Stimulated activated CD4-positive, alpha-beta T cell treated with anti-CD3 and anti-CD28 coated beads, TNF-alpha, amount 100 ng/mL, for 24 hours (primary cell): ENCODE results near the gene FANCB.
A peak's percentile ranks its signal among the peaks of the same experiment; 100 is the strongest.

Source experiments
- DNase-seq, 3 experiments: peaks; one replicate each; pipeline ENCODE4 v3.0.0-alpha.2; 2020; ENCODE audit warnings: low read depth in 3 of 3

The FANCB gene

DNA sequence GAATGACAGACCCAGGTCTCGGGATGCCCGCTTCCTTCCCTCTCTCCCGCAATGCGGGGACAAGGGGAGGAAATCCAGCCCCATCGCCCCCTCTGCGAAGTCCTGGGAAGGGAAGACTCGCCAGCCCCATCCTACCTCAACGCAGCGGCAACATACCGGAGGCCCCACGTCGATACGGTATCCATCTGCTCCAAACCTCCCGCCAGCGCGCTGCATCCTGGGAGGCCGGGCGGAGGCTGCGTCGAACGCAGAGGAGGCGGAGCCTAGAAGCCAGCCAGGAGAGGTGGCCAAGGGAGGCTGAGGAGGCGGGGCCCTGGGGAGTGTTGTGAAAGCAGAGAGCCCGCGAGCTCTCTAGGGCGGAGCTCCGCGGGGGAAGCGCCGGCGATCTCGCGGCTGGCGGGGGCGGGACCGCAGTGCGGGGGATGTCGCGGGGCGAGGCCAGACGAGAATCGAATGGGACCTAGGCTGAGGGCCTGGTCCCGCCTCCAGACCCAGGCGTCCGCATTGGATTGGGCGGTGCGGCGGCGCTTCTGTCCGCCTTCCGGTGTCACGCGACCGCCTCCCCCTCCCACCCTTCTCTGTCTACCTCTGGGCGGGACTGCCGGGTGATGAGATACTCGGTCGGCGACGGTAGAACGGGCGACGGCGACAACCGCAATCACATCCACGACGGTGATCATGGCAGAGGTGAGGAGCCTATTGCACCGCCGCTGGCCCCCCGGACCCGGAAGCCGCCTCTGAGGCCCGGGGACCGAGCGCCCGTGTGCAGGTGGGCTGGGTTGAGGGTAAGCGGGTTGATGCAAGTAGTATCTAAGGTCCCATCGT lies at the start of gene FANCB, which contains the start of gene MOSPD2:
Gene FANCB, minus strand, starts transcription at position 219 of the 825 bp plus-strand sequence. CDS start 7,559 bp downstream, outside the sequence.
Gene MOSPD2, plus strand, starts transcription at position 571 of the 825 bp plus-strand sequence. Its CDS starts 108 bp downstream, at position 679.
- peak; percentile 82 to 93 (median 83) for DNase-seq

DNA sequence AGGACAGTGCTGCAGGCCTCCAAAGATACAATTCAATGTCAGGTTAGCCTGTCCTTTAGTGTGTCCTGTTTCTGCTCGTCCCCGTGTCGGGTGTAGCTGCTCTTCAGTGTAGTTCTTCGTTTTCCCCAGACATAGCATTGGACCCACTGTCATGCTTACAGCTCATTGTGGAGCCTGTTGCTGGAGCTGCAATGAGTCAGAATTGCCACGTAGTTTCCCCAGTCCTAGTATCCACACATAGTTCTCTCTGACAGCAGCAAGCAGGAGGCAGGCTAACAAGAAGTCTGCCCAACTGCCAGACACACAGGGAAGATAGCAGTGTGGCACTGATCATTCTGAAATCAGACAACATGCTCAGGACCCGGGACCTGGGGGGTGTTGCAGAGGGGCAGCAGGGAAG lies 49.6 kb upstream of the FANCB start:
- DNase-seq = no peak

DNA sequence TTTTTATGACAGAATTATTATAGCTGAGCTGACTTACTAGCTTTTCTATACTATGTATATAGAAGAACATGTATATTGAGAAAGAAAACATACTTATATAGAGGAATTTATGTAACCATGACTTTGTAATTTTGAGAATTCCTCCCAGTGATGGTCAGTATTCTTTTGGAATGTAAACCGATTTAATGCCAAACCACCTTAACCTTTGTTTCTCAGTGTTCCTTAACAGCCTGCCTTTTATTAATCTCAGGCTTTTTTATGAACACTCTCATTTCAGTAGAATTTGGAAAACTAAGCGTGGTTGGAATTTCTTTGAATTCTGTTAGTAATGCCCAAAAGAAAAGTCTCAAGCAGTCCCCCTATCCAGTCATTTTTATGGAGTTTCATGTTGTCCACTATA lies 47.3 kb upstream of the FANCB start:
- DNase-seq = no peak

DNA sequence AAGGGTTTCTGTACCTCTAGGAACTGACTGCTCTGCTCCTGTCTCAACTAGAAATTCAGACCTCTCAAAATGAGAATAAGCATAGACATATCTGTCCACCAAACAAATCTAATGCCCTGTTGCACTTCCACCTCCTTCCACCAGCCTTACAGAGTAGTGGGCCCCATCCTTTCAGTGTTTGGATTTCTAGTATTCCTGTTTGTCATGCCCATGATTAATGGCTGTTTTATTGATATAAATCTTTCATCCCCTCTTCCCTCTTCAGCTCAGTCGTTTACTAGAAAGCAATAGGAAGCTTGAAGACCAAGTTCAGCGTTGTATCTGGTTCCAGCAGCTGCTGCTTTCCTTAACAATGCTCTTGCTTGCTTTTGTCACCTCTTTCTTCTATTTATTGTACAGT lies 46.5 kb upstream of the FANCB start:
- DNase-seq = no peak

DNA sequence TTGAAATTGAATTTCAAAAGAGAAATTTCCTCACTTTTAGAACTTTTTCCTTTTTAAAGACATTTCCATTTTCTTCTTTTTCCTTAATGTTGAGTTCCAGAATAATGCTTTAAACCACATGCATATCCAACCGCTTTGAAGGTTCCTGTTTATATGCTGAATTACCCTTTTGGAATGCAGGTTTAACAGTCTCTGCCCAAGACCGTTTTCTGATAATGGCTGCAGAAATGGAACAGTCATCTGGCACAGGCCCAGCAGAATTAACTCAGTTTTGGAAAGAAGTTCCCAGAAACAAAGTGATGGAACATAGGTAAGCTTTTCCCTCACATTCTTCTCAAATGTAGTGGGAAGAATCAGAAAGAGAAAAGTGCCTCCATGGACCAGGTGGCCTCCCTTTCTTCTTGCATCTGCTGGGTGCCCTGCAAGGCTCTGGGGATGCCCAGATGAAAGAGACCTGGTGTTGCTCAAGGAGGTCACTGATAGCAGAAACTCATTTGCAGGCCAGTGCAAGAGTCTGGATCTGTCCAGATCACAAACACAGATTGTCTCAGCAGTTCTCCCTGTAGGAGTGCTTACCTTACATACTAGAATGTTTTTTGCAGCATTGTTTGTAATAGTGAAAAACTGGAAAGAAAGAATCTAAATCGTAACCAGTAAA lies 43.3 kb upstream of the FANCB start:
- no peak for DNase-seq

DNA sequence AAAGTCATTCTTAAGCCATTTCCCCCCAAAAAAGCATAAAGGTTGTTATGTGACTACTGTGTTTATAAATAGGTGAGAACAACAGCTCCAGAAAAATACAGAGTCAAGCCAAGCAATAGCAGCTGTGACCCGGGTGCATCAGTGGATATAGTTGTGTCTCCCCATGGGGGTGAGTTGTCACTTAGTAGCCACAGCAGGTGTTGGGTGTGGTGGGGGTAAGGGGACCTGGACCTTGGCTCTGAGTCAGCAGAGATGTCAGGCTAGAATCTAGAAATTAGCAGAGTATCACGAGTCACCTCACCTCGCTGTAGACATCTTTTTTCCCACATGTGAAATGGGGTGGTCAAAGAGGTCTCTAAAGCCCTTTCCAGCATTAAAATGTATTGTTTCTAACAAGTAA lies 42.7 kb upstream of the FANCB start:
- DNase-seq = no peak

DNA sequence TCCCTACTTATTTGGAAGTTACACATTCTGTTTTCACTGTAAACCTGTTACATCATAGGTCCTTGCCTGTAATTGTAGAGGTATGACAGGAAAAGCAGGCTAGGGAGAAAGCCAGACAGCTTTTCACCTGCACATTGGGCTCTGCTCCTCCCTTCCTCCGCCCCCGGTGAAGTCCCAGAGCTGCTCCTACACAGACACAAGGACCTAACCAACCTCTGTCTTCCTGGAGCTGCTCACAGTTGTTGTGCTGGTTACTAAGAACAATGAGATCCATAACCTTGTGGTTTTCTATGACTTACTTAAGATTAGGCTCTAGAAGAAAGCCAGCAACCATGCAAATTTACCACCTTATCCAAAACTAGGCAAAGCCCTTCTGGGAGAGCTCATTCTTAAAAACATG lies 40.4 kb upstream of the FANCB start:
- DNase-seq = no peak

DNA sequence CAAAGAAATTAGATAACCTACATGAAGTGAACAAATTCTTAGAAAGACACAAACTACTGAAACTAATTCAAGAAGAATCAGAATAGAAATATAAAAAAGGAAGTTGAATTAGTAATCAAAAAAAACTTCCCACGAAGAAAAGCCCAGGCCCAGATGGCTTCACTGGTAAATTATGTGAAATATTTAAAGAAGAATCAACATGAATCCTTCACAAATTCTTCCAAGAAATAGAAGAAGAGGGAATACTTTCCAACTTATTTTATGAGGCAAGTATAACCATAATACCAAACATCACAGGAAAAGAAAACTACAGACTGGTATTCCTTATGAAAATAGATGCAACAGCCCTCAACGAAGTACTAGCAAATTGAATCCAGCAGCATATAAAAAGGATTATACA lies 31.0 kb upstream of the FANCB start:
- DNase-seq = no peak

DNA sequence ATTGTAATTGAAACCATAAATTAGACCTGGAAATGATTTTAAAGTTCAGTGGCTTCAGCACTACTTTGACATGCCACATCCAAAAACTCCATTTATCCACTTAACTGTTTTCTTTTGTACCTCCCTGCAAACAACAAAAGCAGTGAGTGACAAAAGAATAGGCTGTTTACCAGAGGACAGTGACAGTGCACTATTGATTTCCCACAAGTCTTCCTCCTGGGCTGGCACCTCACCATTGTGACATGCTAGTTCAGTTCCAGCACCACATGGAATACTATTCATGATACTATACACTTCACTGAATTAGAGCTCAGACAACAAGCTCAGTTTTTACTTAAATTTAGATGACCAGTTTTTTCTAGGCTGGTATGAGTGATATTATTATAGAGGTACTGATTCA lies 29.7 kb upstream of the FANCB start:
- DNase-seq = no peak

DNA sequence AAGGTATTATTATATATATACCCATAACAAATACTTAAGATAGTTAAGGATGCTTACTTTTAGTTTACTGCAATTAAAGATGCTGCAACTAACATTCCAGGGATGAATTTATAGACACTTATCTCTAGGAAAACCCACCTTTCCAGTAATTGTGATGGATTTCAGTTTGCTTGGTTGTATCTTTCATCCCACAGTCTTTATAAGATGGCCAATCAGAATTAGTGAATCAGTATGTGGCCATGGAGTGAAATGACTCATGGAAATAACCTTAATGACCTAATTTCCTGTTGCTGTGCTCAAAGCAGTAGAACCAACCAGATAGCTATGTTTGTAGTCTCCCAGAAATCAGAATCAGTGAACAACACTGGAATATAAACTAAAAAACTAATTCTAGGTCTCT lies 26.7 kb upstream of the FANCB start:
- no peak for DNase-seq

DNA sequence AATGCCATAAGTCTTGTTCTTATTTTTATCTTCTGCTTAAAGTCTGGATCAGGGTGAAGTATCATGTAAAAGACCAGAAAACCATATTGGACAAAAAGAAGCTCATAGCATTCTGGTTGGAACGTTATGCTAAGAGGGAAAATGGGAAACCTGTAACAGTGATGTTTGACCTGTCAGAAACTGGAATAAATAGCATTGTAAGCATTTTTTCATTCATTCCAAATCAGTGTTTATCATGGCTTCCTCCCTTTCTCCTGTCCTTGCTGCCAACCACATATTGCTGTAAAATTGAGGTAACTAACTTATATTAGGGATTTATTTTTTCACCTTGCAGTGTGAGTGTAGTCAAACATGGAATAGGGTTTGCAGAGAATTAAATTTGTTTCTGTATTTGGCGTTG lies 24.2 kb upstream of the FANCB start:
- DNase-seq = no peak

DNA sequence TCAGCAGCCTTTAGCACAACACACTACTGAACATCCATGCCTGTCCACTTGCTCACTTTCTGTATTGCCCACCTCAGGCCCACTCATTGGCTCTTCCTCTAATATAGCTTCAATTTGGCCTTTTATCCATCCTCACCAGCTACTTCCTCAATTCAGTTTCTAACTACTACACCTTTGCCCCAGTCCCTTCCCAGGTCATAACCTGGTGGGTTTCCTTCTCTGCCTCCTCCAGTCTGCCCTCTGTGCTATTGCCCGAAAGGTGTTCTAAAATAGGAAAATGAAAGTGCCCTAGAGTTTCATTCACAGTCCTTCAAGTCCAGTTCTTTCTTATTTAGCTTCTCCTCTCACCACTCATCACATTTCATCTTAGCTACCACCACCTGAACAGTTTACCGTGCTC lies 23.4 kb upstream of the FANCB start:
- no peak for DNase-seq

DNA sequence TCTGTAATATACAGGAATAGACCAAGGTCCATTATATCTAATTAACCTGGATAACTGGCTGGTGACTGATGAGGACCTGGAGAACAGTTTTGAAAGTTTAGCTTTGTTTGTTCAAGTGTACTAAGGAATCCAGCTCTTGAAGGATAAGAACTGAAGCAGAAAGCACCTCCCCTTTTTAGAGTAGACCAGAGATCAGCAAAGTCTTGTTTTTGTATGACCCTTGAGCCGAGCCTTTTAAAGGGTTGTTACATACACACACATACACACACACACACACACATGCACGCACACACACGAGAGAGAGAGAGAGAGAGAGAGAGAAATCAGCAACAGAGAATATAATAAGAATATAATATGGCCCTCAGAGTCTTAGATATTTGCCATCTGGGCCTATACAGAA lies 13.4 kb upstream of the FANCB start:
- no peak for DNase-seq

DNA sequence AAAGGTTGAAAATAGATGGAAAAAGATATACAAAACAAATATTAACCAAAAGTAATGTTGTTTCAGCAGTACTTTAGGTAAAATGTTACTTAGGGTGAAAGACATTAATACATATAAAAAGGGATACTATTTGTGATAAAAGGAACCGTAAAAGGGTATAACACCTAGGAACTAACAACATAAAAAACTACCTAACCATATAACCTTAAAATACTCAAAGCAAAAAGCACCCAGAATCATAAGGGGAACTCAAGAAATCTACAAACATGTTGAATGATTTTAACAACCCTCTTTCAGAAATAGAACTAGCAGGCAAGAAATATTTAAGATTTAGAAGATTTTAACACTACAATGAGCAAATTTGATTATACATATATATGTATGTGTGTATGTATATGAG lies 11.8 kb upstream of the FANCB start:
- DNase-seq = no peak

DNA sequence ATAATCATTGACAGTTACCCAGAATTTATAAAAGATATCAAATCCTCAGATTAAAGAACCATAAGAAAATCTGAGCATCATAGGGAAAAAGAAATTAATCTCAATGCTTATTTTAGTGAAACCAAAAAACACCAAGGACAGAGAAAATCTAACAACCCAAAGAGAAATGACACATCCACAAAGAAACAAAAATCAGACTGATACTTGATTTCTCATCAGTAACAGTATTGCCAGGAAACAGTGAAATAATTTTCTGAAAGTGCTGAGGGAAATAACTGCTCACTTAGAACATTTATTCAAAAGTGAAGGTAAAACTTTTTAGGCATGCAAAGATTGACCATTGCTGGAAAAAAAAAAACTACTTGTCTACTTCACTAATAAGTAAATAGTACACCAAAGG lies 11.0 kb upstream of the FANCB start:
- no peak for DNase-seq

DNA sequence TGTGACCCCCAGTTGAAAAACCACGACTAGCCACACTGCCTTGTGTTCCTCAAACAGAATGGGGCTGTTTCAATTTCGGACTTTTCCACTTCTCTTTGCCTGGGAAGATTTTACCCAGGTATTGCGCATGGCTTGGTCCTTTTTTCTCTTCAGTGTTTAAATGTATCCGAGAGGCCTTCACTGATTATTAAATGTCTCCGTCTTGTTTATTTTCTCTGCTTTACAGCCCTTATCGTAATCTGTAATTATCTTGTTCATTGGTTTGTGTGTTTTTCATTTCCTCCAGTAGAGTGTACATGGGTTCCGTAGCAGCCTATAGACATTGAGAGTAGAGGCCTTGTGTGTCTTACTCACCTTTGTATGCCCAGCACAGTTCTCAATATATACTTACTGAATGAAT lies 2.8 kb upstream of the FANCB start:
- no peak for DNase-seq

DNA sequence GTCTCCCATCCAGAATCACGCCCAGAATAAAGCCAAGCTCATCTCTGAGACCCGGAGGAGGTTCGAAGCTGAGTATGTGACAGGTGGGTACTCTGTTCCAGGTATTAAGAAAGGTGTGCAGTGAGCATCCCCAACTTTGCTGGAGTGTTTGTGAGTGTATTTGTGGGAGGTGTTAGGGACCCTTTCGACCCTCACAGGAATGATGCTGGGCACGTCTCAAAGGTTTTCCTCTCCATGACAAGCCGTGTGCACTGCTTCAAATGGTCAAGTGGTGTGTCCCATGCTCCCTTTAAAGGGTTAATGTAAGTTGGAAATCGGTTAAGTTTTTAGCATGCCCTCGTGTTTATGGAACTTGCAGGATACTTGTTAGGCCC lies 794 bp upstream of the FANCB start:
- no peak for DNase-seq

DNA sequence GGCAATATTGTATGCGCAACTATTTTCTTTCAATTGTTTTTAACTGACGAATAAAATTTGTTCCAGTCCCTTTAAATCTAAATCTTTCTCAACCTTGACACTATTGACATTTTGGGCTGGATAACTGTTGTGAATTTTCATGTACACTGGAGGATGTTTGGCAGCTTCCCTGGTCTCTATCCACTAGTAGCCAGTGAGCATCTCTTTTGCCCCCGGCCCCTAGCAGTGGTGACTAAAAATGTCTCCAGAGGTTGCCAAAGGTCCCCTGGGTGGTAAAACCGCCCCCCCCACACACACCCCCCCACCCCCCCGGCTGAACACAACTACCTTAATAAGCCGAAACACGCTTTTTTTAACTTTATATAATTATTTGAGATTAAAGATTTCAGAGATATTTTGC lies 514 bp downstream of the FANCB start:
- DNase-seq = no peak

DNA sequence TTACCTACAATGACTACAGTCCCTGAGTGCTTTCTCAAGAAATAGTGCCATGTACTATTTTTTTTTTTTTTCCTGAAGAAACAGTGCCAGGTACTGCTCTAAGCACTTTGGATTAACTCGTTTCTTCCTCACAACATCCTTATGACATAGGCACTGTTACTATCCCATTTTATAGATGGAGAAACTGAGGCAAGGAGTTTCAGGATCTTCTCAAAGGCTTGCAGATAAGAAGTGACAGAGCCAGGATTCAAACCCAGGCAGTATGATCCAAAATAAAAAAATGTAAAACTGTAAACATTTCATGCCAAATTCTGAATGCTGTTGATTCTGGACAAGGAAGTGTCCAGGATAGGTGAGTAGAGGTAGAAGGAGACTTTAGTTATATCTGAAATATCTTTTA lies 1.1 kb downstream of the FANCB start:
- no peak for DNase-seq

DNA sequence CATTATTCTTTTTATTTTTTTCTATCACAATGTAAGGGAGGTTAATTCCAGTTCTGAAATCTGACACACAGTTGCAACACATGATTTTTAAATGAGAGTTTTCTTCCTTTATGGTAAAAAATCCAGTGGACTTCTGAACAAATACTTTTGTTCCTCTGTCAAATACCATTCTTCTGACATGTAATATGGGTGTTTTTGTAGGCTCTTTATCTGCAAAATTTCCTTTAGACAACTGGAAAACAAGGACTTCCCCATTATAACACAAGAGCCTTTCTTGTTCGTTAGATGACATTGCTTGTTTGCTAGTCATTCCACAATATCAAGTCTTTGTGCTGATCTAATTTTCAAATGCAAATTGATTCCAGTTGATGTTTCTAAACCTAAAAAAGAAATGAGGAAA lies 7.7 kb downstream of the FANCB start:
- no peak for DNase-seq

DNA sequence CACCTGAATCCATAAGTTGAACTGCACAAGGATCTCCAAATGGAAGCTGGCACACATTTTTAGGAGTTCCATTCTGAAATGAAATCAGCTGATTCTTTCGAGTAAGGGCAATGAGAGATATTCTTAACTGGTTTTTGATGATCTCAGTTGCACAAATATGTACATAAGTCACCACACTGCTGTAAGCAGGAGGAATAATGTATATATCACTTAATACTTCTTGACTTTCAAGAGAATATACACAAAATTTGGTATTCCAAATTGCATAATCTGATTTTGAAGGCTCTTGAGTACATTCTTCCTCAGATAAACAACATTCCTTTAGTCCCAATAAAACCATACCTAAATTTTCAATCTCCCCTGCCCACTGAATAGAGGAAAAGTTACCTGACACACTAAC lies 8.2 kb downstream of the FANCB start:
- DNase-seq = no peak

DNA sequence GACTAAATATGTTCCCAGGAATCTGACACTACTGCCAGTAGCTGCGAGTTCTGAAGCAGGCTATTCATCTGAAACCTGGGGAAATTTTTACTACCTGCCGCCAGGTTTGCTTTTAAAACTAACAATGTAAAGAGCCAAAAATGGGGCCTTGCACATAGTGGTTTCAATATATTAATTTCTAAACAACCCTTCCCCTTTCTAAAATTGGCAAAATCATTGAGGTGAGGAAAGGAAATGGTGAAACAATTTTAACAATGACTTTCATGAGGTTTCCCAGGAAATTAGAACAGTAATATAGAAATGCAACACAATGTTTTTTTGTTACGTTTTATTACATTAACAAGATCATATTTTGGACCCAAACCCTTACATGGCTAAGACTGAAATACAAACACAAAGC lies 21.3 kb downstream of the FANCB start:
- no peak for DNase-seq

DNA sequence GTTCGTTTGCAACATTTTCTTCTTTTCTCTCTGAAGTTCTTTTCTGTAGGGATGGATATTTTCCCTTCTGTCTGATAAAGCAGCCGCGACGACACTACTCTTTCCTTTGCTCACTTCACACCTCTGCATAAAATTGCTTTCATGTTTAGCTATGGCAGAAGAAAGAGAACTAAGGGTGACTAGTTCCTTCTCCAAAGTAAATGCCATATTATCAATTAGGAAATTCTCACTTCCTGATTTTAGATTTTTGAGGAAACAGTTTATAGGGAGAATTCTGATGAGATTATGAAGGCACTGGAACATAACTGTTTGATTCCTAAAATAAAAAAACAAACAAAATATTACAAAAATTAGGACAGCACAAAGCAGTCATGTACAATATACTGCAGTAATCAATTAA lies 29.2 kb downstream of the FANCB start:
- DNase-seq = no peak

DNA sequence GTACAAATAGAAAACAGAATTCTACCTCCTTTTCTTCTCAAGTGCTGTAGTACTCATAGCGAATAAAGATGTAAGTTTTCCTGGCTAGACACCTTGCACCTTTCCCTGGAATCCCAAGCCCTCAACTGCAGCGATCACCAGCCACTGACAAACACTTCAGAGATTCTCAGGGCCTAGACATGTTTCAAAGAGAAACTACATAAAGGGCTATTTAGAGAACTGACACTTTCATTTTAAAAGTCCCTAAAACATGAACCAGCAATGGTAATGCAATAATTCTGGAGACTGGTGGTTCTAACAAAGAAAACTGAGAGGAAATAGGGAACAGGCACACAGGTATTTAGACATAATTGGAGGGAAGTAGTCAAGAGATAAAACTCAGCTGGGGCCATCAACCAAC lies 35.7 kb downstream of the FANCB start:
- no peak for DNase-seq
